ENCODE results near the gene BPIFB4. TPM values are rescaled to one million over a fixed set of nuclear protein-coding genes. Genes with fewer than 3 reads are reported as not detected.

The BPIFB4 gene
- total RNA-seq, 1 experiment from 2014 or later, result not detected

GRCh38 chr20:33070111-33071053, 9.1 kb upstream of the BPIFB4 start:
- DNase-seq, result no peak
- Histone ChIP-seq H3K27me3 (ENCODE audit: insufficient read depth, low read depth) (peaks cover 78% of the 10 kb centered on the region), H3K4me3 (no peak overlapping the region), H4K20me1 (ENCODE audit: insufficient read depth) (no peaks in the 10 kb centered on the region), H3K27ac (no peak overlapping the region), H3K9me2 (ENCODE audit: insufficient read depth) (no peaks in the 10 kb centered on the region), H2AFZ (no peak overlapping the region), H3K79me2 (ENCODE audit: low read depth) (no peaks in the 10 kb centered on the region), H3F3A (ENCODE audit: insufficient read depth, low read depth) (no peaks in the 10 kb centered on the region), H3K4me2 (no peak overlapping the region), H3K9me3 (ENCODE audit: insufficient read depth, low read depth) (no peaks in the 10 kb centered on the region), H3K4me1 (replicated peaks; ENCODE audit: insufficient read depth) (no peaks in the 10 kb centered on the region), H3K36me3 (ENCODE audit: low read depth) (no peaks in the 10 kb centered on the region)
- intact Hi-C loops (cut with micrococcal nuclease; ENCODE audit: unreplicated experiment), result no loop called here
- TF ChIP-seq EZH2 (IDR thresholded peaks at IDR 0.05; ENCODE audit: low read depth) (no peak), CTCF (conservative IDR thresholded peaks at IDR 0.05) (no peak)
- ChIA-PET CTCF (no interaction called here), POLR2A (ENCODE audit: unreplicated experiment) (no interaction called here)
- BruUV-seq (replicated peaks), result no TSS peak

- ChIA-PET POLR2A (ENCODE audit: unreplicated experiment) (no interaction called here), CTCF (no interaction called here)
- no peaks in the 10 kb centered on the region for H3F3A ChIP-seq (ENCODE audit: insufficient read depth, low read depth)
- no peak overlapping the region for H3K27ac ChIP-seq
- intact Hi-C loops (cut with micrococcal nuclease; ENCODE audit: unreplicated experiment), result no loop called here
- DNase-seq, result no peak
- no peak for TF ChIP-seq EZH2 (IDR thresholded peaks at IDR 0.05; ENCODE audit: low read depth)
- TF ChIP-seq CTCF (conservative IDR thresholded peaks at IDR 0.05), result no peak
- peaks cover 76% of the 10 kb centered on the region for H3K27me3 ChIP-seq (ENCODE audit: insufficient read depth, low read depth)
- H2AFZ ChIP-seq, result no peak overlapping the region
- H3K79me2 ChIP-seq (ENCODE audit: low read depth), result no peaks in the 10 kb centered on the region
- H3K4me1 ChIP-seq (replicated peaks; ENCODE audit: insufficient read depth), result no peaks in the 10 kb centered on the region
- no peaks in the 10 kb centered on the region for H4K20me1 ChIP-seq (ENCODE audit: insufficient read depth)
- H3K36me3 ChIP-seq (ENCODE audit: low read depth), result no peaks in the 10 kb centered on the region
- H3K9me2 ChIP-seq (ENCODE audit: insufficient read depth), result no peaks in the 10 kb centered on the region
- H3K4me3 ChIP-seq, result no peak overlapping the region
- H3K9me3 ChIP-seq (ENCODE audit: insufficient read depth, low read depth), result no peaks in the 10 kb centered on the region
- H3K4me2 ChIP-seq, result no peak overlapping the region
- BruUV-seq (replicated peaks), result no TSS peak
Measured at GRCh38 chr20:33071198-33071597, 8.2 kb upstream of the BPIFB4 start.

- Histone ChIP-seq H3K9me3 (ENCODE audit: insufficient read depth, low read depth) (no peaks in the 10 kb centered on the region), H3K4me2 (no peak overlapping the region), H3K36me3 (ENCODE audit: low read depth) (no peaks in the 10 kb centered on the region), H2AFZ (no peak overlapping the region), H3K79me2 (ENCODE audit: low read depth) (no peaks in the 10 kb centered on the region), H3F3A (ENCODE audit: insufficient read depth, low read depth) (no peaks in the 10 kb centered on the region), H3K4me3 (no peak overlapping the region), H3K27me3 (ENCODE audit: insufficient read depth, low read depth) (peaks cover 70% of the 10 kb centered on the region), H3K9me2 (ENCODE audit: insufficient read depth) (no peaks in the 10 kb centered on the region), H3K4me1 (replicated peaks; ENCODE audit: insufficient read depth) (no peaks in the 10 kb centered on the region), H3K27ac (no peak overlapping the region), H4K20me1 (ENCODE audit: insufficient read depth) (no peaks in the 10 kb centered on the region)
- no peak for TF ChIP-seq EZH2 (IDR thresholded peaks at IDR 0.05; ENCODE audit: low read depth)
- TF ChIP-seq CTCF (conservative IDR thresholded peaks at IDR 0.05), result no peak
- ChIA-PET POLR2A (ENCODE audit: unreplicated experiment) (no interaction called here), CTCF (no interaction called here)
- intact Hi-C loops (cut with micrococcal nuclease; ENCODE audit: unreplicated experiment), result no loop called here
- DNase-seq, result no peak
- BruUV-seq (replicated peaks), result no TSS peak
Measured at GRCh38 chr20:33072362-33072761, 7.1 kb upstream of the BPIFB4 start.
